ENCODE data around the gene EVC2. TPM values are rescaled to one million over a fixed set of nuclear protein-coding genes. Genes with fewer than 3 reads are reported as not detected.

The EVC2 gene
- total and polyA plus RNA-seq, 10 of the 15 experiments (the other 5 are each of a cell fraction or from before 2014, with no cell fraction given) = 0.34 to 10.4 (median 5.6) TPM

DNA sequence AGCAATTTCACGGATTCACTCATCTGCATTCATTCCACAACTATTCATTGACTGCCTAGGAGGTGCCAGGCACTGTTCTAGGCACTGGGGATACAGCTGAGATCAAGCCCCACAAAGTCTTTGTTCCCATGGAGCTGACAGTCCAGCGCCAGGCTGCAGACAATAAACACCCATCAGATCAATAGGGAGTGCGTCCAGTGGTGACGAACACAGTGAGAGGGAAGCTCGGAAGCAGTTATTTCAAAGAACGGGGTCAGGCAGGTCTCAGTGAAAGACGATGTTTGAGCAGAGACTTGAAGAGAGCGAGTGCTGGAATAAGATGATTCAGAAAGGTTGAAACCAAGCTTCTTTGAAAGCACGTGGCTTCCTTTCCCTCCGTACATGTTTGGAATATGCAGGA is 167.2 kb downstream of the EVC2 start:
- RAD21 ChIA-PET (ENCODE audit: unreplicated experiment) = no interaction called here
- H3K79me2 ChIP-seq (ENCODE audit: control insufficient read depth, insufficient read depth, low read length) = no peaks in the 10 kb centered on the region
- H3K4me2 ChIP-seq (ENCODE audit: control insufficient read depth, insufficient read depth) = no peak overlapping the region
- H3K9ac ChIP-seq (ENCODE audit: control insufficient read depth, insufficient read depth, low read length) = no peak overlapping the region
- POLR2A ChIA-PET = no interaction called here
- H4K20me1 ChIP-seq (ENCODE audit: control insufficient read depth, insufficient read depth) = no peaks in the 10 kb centered on the region
- H3K27ac ChIP-seq (ENCODE audit: control insufficient read depth, insufficient read depth) = no peak overlapping the region
- in situ Hi-C loops (cut with MboI) (no loop called here), intact Hi-C loops (cut with micrococcal nuclease; ENCODE audit: unreplicated experiment) (no loop called here)
- DNase-seq (ENCODE audit: low read depth, low spot score) (no peak), ATAC-seq (no peak), FAIRE-seq (no peak)
- H3K4me3 ChIP-seq = no peak overlapping the region
- no peaks in the 10 kb centered on the region for H3K27me3 ChIP-seq (replicated peaks in 1 of 2; ENCODE audit: control insufficient read depth in 2 of 2, insufficient read depth in 2 of 2, low read length in 1 of 2)
- H3K4me1 ChIP-seq (ENCODE audit: control insufficient read depth, insufficient read depth, low read length) = no peaks in the 10 kb centered on the region
- WGBS (ENCODE audit: insufficient coverage, insufficient replicate concordance, low lambda C conversion rate, missing lambda C conversion rate) = 52% methylated on average over 10 of the region's 10 CpGs
- CTCF ChIA-PET = no interaction called here
- H2AFZ ChIP-seq (ENCODE audit: control insufficient read depth, low read depth, low read length) = no peak overlapping the region
- no peaks in the 10 kb centered on the region for H3K9me3 ChIP-seq (replicated peaks; ENCODE audit: control insufficient read depth, insufficient read depth, low read length)
- no peaks in the 10 kb centered on the region for H3K36me3 ChIP-seq (ENCODE audit: control insufficient read depth in 2 of 2, insufficient read depth in 2 of 2, low read length in 1 of 2)
- SMC1A ChIA-PET (ENCODE audit: uncharacterized antibody, unreplicated experiment) = no interaction called here
- no TSS peak for BruUV-seq (replicated peaks)
- TF ChIP-seq RB1 (IDR thresholded peaks at IDR 0.05; ENCODE audit: borderline replicate concordance) = no peak
- TF ChIP-seq, protein P1, sequence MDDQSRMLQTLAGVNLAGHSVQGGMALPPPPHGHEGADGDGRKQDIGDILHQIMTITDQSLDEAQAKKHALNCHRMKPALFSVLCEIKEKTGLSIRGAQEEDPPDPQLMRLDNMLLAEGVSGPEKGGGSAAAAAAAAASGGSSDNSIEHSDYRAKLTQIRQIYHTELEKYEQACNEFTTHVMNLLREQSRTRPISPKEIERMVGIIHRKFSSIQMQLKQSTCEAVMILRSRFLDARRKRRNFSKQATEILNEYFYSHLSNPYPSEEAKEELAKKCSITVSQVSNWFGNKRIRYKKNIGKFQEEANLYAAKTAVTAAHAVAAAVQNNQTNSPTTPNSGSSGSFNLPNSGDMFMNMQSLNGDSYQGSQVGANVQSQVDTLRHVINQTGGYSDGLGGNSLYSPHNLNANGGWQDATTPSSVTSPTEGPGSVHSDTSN (IDR thresholded peaks at IDR 0.05; ENCODE audit: insufficient replicate concordance, low read depth, low read length) = no peak
- no peak for TF ChIP-seq HDAC2 (IDR thresholded peaks at IDR 0.05)
- TF ChIP-seq, protein P2, sequence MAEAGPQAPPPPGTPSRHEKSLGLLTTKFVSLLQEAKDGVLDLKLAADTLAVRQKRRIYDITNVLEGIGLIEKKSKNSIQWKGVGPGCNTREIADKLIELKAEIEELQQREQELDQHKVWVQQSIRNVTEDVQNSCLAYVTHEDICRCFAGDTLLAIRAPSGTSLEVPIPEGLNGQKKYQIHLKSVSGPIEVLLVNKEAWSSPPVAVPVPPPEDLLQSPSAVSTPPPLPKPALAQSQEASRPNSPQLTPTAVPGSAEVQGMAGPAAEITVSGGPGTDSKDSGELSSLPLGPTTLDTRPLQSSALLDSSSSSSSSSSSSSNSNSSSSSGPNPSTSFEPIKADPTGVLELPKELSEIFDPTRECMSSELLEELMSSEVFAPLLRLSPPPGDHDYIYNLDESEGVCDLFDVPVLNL (IDR thresholded peaks at IDR 0.05; ENCODE audit: low read depth, low read length) = no peak
- TF ChIP-seq, protein P3, sequence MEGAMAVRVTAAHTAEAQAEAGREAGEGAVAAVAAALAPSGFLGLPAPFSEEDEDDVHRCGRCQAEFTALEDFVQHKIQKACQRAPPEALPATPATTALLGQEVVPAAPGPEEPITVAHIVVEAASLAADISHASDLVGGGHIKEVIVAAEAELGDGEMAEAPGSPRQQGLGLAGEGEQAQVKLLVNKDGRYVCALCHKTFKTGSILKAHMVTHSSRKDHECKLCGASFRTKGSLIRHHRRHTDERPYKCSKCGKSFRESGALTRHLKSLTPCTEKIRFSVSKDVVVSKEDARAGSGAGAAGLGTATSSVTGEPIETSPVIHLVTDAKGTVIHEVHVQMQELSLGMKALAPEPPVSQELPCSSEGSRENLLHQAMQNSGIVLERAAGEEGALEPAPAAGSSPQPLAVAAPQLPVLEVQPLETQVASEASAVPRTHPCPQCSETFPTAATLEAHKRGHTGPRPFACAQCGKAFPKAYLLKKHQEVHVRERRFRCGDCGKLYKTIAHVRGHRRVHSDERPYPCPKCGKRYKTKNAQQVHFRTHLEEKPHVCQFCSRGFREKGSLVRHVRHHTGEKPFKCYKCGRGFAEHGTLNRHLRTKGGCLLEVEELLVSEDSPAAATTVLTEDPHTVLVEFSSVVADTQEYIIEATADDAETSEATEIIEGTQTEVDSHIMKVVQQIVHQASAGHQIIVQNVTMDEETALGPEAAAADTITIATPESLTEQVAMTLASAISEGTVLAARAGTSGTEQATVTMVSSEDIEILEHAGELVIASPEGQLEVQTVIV (IDR thresholded peaks at IDR 0.05; ENCODE audit: borderline replicate concordance, partially characterized antibody) = no peak
- no peak for TF ChIP-seq JUNB (IDR thresholded peaks at IDR 0.05)
- no peak for TF ChIP-seq SMAD5 (IDR thresholded peaks at IDR 0.05; ENCODE audit: low read depth)
- no peak for TF ChIP-seq GATAD2B (conservative IDR thresholded peaks at IDR 0.05; ENCODE audit: low read depth)
- TF ChIP-seq CBFB (IDR thresholded peaks at IDR 0.05; ENCODE audit: low read depth) = no peak
- no peak for TF ChIP-seq CEBPB (IDR thresholded peaks at IDR 0.05; ENCODE audit: borderline replicate concordance in 1 of 2, low read depth in 2 of 2, low read length in 2 of 2)
- TF ChIP-seq, protein P4, sequence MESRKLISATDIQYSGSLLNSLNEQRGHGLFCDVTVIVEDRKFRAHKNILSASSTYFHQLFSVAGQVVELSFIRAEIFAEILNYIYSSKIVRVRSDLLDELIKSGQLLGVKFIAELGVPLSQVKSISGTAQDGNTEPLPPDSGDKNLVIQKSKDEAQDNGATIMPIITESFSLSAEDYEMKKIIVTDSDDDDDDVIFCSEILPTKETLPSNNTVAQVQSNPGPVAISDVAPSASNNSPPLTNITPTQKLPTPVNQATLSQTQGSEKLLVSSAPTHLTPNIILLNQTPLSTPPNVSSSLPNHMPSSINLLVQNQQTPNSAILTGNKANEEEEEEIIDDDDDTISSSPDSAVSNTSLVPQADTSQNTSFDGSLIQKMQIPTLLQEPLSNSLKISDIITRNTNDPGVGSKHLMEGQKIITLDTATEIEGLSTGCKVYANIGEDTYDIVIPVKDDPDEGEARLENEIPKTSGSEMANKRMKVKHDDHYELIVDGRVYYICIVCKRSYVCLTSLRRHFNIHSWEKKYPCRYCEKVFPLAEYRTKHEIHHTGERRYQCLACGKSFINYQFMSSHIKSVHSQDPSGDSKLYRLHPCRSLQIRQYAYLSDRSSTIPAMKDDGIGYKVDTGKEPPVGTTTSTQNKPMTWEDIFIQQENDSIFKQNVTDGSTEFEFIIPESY (IDR thresholded peaks at IDR 0.05) = no peak
- TF ChIP-seq MTA2 (IDR thresholded peaks at IDR 0.05; ENCODE audit: low read depth) = no peak
- TF ChIP-seq PML (IDR thresholded peaks at IDR 0.05; ENCODE audit: low read length) = no peak
- TF ChIP-seq, protein P5, sequence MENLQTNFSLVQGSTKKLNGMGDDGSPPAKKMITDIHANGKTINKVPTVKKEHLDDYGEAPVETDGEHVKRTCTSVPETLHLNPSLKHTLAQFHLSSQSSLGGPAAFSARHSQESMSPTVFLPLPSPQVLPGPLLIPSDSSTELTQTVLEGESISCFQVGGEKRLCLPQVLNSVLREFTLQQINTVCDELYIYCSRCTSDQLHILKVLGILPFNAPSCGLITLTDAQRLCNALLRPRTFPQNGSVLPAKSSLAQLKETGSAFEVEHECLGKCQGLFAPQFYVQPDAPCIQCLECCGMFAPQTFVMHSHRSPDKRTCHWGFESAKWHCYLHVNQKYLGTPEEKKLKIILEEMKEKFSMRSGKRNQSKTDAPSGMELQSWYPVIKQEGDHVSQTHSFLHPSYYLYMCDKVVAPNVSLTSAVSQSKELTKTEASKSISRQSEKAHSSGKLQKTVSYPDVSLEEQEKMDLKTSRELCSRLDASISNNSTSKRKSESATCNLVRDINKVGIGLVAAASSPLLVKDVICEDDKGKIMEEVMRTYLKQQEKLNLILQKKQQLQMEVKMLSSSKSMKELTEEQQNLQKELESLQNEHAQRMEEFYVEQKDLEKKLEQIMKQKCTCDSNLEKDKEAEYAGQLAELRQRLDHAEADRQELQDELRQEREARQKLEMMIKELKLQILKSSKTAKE (IDR thresholded peaks at IDR 0.05; ENCODE audit: low read depth, poor library complexity, severe bottlenecking) = no peak
- TF ChIP-seq ZBED1 (IDR thresholded peaks at IDR 0.05; ENCODE audit: borderline replicate concordance) = no peak
- no peak for TF ChIP-seq SMAD1 (IDR thresholded peaks at IDR 0.05; ENCODE audit: low read depth, partially characterized antibody)

All from GM12878 (cell line).